GDM1 (cell line): ENCODE measurements around the gene KCNJ12.
"Not testable (repeated sequence)": the region's sequence is repeated elsewhere in the genome, so short reads cannot be mapped to it uniquely, and the experiment has no call there.

Experiments
- DNase-seq: peaks from one replicate; lab custom pipeline; 2025; lab: John Stamatoyannopoulos, UW

KCNJ12 gene

GRCh38 chr17:21408224-21408623 lies 32.1 kb downstream of the KCNJ12 start:
- not testable (repeated sequence) for DNase-seq

DNA sequence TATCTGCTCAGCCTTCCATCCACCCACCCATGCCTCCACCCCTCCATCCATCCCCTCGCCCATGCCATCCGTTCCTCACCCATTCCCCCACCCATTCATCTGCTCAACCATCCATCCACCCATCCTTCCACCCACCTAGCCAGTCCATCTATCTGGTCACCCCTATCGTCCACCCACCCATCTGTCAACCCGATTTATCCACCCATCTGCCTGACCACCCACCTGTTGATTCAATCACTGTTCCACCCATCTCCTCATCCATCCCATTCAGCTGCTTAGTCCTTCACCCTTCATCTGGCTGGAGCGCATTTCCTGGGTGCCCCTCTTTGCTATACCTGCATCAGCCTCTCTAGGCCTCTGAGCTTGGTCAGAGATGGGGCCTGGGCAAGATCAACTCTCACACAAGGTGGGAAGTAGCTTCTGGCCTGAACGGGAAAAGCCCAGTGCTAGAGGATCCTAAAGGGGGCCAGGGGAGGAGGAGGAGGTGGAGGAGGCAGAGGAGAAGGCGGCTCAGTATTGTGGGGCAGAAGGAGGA lies 32.7 kb downstream of the KCNJ12 start:
- DNase-seq = not testable (repeated sequence)

DNA sequence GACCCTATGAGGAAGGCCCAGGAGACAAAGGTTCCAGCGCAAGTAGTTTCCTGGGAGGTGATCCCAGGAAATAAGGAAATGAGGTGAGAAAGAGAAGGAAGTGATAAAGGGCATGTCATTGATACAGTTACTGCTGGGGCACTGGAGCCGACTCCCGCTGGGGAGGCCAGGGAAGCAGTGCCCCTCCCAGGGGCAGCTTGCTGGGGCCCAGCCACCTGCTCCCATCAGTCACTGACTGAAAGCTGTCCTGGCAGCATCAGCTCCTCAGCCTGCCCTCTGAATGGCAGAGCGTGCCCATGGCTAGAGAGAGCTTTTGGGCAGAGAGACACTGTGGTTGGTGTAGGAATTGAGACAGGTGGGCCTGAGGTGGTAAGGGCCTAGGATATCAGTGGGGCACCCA lies 33.2 kb downstream of the KCNJ12 start:
- DNase-seq = not testable (repeated sequence)

- DNase-seq = not testable (repeated sequence)
Measured at GRCh38 chr17:21409971-21410370, 33.8 kb downstream of the KCNJ12 start.

- not testable (repeated sequence) for DNase-seq
Measured at GRCh38 chr17:21410371-21410770, 34.2 kb downstream of the KCNJ12 start.

- DNase-seq = not testable (repeated sequence)
Measured at GRCh38 chr17:21410906-21411678, 34.9 kb downstream of the KCNJ12 start.

DNA sequence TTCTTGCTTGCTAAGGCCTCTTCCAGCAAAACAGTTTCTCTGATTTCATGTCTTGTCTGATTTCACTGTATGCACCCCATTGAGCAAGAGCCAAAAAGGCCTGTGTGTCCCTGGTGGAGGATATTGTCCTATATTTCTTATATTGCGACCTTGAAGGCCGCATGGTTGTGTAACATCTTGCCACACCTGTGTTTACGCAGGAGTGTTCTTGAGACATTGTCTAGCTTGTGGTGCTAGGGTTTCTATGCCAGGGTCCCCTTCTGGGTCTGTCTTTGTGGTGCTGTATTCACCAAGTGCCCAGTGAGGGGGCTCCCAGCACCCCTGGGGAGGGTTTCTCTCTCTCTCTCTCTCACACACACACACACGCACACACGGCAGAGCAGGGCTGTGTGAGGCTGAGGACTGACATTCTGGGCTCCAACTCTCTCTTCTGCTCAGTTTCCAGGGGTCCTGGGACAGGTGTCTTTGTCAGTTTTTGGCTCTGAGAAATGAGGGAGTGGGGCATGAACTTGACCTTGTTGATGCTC lies 35.6 kb downstream of the KCNJ12 start:
- not testable (repeated sequence) for DNase-seq

DNA sequence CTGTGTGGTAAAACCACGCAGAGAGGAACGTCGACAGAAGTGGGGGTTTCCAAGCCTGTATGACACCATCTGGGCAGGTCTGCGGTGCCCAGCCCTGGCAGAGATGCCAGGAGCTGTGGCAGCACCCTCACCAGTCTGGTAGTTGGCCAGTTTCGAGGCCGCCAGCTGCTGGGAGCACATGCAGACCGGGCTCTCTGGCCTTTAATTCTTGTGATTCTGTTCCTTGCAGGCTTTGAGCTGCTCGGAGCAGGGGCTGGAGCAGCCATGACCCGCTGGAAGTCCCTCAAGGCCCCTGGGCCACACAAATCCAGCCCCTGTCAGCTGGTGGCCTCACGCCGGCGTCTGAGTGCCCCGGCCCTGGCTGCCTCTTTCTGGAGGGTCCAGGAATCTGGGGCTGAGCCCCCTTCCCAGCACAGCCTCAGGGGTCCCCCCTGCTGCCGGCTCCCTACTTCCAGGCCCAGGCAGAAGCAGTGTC lies 36.1 kb downstream of the KCNJ12 start:
- not testable (repeated sequence) for DNase-seq

DNA sequence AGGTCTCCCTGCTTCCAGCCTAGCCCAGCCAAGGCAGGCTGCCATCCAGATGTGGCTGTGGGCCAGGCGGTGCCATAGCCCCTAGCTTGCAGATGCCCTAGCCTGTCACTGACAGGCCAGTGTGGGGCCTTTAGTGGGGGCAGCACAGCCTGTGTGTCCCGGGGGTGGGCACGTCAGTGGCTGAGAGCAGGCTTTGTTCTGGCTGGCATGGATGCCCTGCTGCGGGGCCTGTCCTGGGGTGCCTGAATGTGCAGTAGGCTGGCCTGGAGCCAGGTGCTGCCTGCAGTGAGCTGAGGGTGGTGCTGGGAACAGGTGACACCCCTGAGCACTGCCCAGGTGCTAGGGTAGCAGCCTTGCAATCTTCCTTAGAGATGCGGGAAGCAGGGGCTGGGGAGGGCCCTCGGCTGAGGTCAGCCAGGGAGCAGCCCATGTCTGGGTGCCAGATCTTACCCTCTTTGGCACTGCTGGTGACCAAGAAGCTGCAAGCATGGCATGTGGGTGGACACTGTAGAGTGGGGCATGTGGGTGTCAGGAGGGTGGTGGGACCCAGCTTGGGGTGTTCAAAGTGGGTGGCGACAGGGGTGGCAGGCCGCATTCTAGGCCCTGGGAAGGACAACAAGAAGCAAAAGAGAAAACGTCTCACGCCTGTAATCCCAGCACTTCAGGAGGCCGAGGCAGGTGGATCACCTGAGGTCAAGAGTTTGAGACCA lies 37.6 kb downstream of the KCNJ12 start:
- not testable (repeated sequence) for DNase-seq

DNA sequence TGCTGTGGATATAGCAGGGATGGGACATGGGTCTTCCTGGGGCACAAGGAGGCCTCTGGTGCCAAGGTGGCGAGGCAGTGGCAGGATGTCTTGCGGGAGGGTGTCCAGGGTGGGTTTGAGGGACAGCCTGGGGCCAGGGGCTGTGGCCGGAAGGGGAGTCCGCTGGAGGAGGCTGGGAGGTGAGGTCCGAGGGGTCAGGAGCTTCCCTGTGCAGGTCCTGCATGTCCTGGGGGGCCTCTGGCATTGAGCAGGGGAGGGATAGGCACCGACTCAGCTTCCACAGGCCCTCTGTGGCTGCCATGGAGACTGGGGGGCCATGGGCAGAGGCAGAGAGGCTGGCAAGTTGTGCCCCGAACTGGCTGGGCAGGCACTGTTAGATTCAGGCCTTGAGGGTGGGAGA lies 38.5 kb downstream of the KCNJ12 start:
- not testable (repeated sequence) for DNase-seq

DNA sequence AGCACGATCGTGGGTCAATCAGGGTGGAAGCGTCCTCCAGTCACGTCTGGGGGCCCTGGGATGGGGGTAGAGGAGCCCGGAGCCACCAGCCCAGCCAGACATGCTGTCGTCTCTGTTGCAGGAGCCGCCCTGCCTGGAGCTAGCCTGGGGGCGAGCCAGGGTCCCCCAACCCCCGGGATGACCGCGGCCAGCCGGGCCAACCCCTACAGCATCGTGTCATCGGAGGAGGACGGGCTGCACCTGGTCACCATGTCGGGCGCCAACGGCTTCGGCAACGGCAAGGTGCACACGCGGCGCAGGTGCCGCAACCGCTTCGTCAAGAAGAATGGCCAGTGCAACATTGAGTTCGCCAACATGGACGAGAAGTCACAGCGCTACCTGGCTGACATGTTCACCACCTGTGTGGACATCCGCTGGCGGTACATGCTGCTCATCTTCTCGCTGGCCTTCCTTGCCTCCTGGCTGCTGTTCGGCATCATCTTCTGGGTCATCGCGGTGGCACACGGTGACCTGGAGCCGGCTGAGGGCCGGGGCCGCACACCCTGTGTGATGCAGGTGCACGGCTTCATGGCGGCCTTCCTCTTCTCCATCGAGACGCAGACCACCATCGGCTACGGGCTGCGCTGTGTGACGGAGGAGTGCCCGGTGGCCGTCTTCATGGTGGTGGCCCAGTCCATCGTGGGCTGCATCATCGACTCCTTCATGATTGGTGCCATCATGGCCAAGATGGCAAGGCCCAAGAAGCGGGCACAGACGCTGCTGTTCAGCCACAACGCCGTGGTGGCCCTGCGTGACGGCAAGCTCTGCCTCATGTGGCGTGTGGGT lies 39.2 kb downstream of the KCNJ12 start:
- DNase-seq = not testable (repeated sequence)

DNA sequence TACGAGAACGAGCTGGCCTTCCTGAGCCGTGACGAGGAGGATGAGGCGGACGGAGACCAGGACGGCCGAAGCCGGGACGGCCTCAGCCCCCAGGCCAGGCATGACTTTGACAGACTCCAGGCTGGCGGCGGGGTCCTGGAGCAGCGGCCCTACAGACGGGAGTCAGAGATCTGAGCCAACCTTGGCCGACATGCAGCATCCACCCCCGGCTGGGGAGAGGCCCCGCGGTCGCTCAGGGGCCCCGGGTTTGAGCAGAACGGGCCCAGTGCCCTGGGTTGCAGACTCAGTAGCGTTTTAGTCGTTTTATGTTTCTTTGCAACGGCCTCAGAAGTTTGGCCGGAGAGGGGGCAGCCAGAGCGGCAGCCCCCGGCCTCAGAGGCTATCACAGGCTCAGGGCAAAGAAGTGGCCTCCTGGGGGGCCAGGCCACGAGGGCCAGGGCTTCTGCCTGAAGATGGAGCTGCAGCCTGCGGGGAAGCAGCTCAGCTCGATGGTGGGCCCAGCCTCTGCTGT lies 40.4 kb downstream of the KCNJ12 start:
- DNase-seq = not testable (repeated sequence)

DNA sequence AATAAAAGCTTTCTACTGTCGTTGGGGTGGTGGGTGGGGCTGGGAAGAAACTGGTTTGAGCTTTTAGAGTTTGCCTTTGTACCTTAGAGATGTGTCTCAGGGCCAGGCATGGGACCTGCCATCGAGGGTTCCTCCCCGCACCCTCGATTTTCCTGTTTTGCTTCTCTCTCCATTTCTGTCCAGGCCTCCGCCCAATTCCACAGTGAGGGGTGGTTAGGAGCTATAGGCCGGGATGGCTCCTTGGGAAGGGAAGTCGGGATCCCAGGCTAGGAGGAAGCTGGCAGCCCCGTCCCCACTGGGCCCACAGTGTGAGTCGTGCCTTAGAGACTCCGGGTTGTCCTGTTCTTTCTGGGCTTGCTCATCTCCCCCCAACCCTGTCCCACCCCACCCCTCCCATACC lies 41.2 kb downstream of the KCNJ12 start:
- DNase-seq = not testable (repeated sequence)

GRCh38 chr17:21417921-21418320 lies 41.8 kb downstream of the KCNJ12 start:
- DNase-seq = no peak

DNA sequence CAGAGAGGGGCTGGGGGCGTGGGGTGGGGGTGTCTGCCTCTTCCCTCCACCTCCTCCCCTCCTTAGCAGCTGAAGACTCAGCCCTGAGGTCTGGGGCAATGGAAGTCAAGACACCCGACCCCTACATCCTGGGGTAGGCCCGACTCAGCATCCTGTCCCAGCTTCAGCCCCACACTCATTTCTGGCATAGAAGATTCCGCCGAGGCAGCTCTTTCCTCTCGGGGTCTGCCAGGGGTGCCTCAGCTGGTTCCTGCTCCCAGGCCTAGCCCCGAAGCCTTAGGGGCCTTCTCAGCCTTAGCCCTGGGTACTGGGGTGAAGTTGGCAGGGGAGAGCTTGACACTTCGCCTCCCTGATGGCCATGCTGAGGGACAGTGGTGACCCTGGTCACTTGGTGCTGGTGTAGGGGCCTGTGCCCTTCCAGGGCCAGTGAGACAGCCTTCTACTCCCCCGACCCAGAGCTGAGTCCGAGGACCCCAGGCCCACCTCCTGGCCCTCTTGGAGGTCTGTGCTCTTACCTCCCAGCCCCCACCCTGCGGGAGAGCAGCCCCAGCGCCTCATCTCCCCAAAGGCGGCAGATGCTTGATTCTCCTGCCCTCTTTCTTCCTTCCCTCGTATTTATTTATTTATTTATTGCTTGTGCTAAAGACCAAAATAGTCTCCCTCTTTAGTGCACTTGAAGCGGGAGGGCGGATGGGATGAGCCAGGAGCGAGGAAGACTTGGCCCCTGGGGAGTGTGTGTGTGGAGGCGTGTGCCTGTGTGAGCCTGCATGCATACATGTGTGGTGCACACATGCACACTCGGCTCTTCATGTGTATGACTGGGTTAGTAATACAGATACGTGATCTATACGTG lies 42.5 kb downstream of the KCNJ12 start:
- DNase-seq = no peak

GRCh38 chr17:21419299-21420239 lies 43.4 kb downstream of the KCNJ12 start:
- no peak for DNase-seq

- not testable (repeated sequence) for DNase-seq
Measured at GRCh38 chr17:21420503-21421090, 44.4 kb downstream of the KCNJ12 start.

GRCh38 chr17:21421421-21422310 lies 45.5 kb downstream of the KCNJ12 start:
- DNase-seq = not testable (repeated sequence)
